IMR-90 (cell line): ENCODE measurements around the gene PRRT2. TPM values are rescaled to one million over a fixed set of nuclear protein-coding genes. Genes with fewer than 3 reads are reported as not detected.
"Not testable (repeated sequence)": the region's sequence is repeated elsewhere in the genome, so short reads cannot be mapped to it uniquely, and the experiment has no call there.

Experiments used
- ATAC-seq: fragments of 200-7000 bp; cut with Tn5 transposase; 2 replicates; pipeline ENCODE4 v1.9.1; 2020; ENCODE audit warnings: low read depth, mild to moderate bottlenecking, moderate library complexity
- BruUV-seq: library from RNA; stranded (reverse); fragments of 400-500 nt; replicated peaks from 2 replicates; lab custom pipeline; 2021; lab: Mats Ljungman, UMichigan
- CTCF ChIA-PET: fragments of 300-600 bp; formaldehyde crosslinking; extraction: SDS; loops from one replicate; lab custom pipeline; 2021; ENCODE audit warnings: antibody characterized with exemption; lab: Yijun Ruan, JAX
- POLR2A ChIA-PET: fragments of 300-600 bp; sonication (Branson Sonifier 250); formaldehyde crosslinking; loops from one replicate; lab custom pipeline; 2022; ENCODE audit warnings: antibody characterized with exemption; ENCODE audit not compliant: unreplicated experiment; lab: Charles Lee
- DNase-seq: peaks from one replicate; pipeline ENCODE4 v3.0.0; 2013
- H2AFZ ChIP-seq: replicated peaks from 2 replicates; pipeline ENCODE3; 2013; ENCODE audit warnings: low read length, mild to moderate bottlenecking; ENCODE audit not compliant: poor library complexity
- H2AK5ac ChIP-seq: 2 replicates; pipeline ENCODE4 v1.6.1; 2013; ENCODE audit warnings: low read depth, low read length, inconsistent platforms
- H2AK9ac ChIP-seq: replicated peaks from 2 replicates; pipeline ENCODE3; 2013; ENCODE audit warnings: mild to moderate bottlenecking, low read depth, low read length, moderate library complexity; ENCODE audit not compliant: poor library complexity
- H2BK120ac ChIP-seq: 2 replicates; pipeline ENCODE4 v1.6.1; 2013; ENCODE audit warnings: low read depth, low read length, inconsistent platforms
- H2BK15ac ChIP-seq: 3 replicates; pipeline ENCODE4 v1.6.1; 2013; ENCODE audit warnings: low read depth, low read length, inconsistent platforms
- H2BK20ac ChIP-seq: 2 replicates; pipeline ENCODE4 v1.6.1; 2013; ENCODE audit warnings: low read depth, mild to moderate bottlenecking, inconsistent platforms, low read length, moderate library complexity
- H2BK5ac ChIP-seq: 2 replicates; pipeline ENCODE4 v1.6.1; 2013; ENCODE audit warnings: mild to moderate bottlenecking, low read depth, low read length, inconsistent platforms; ENCODE audit not compliant: poor library complexity, severe bottlenecking
- H3K14ac ChIP-seq: replicated peaks from 2 replicates; pipeline ENCODE4 v1.6.1; 2013; ENCODE audit warnings: low read depth, low read length, inconsistent platforms
- H3K18ac ChIP-seq: 2 replicates; pipeline ENCODE4 v1.6.1; 2013; ENCODE audit warnings: low read depth, low read length, control low read depth
- H3K23ac ChIP-seq: 2 replicates; pipeline ENCODE4 v1.6.1; 2013; ENCODE audit warnings: low read depth, low read length, inconsistent platforms
- H3K27ac ChIP-seq: 2 replicates; pipeline ENCODE4 v1.5.1; 2013; ENCODE audit warnings: mild to moderate bottlenecking, control low read depth, low read length; ENCODE audit not compliant: insufficient read depth
- H3K27me3 ChIP-seq: 2 replicates; pipeline ENCODE4 v1.6.1; 2013; ENCODE audit warnings: low read length; ENCODE audit not compliant: control insufficient read depth, insufficient read depth
- H3K36me3 ChIP-seq: 2 replicates; pipeline ENCODE4 v1.6.1; 2013; ENCODE audit warnings: low read length, mixed read lengths; ENCODE audit not compliant: control insufficient read depth, insufficient read depth
- H3K4ac ChIP-seq: 2 replicates; pipeline ENCODE4 v1.6.1; 2013; ENCODE audit warnings: low read depth, low read length, inconsistent platforms
- H3K4me1 ChIP-seq: 2 replicates; pipeline ENCODE4 v1.6.1; 2013; ENCODE audit warnings: low read length, mixed read lengths; ENCODE audit not compliant: control insufficient read depth, insufficient read depth
- H3K4me2 ChIP-seq: 2 replicates; pipeline ENCODE4 v1.6.1; 2013; ENCODE audit warnings: low read depth, mild to moderate bottlenecking, control low read depth, low read length, moderate library complexity
- H3K4me3 ChIP-seq: 2 replicates; pipeline ENCODE4 v1.5.1; 2013; ENCODE audit warnings: low read depth, mild to moderate bottlenecking, control low read depth, low read length, moderate library complexity; ENCODE audit not compliant: insufficient read depth
- H3K56ac ChIP-seq: 2 replicates; pipeline ENCODE4 v1.6.1; 2013; ENCODE audit warnings: low read length, inconsistent platforms; ENCODE audit not compliant: insufficient read depth; ENCODE audit errors: extremely low read depth
- H3K79me1 ChIP-seq, 2 experiments: 2 replicates each; pipeline ENCODE4 v1.6.1; 2013; ENCODE audit warnings: low read length in 2 of 2, inconsistent platforms in 1 of 2, low read depth in 1 of 2
- H3K9ac ChIP-seq: 2 replicates; pipeline ENCODE4 v1.6.1; 2013; ENCODE audit warnings: low read depth, low read length, control low read depth
- H3K9me1 ChIP-seq: 2 replicates; pipeline ENCODE4 v1.6.1; 2013; ENCODE audit warnings: low read length, inconsistent platforms; ENCODE audit not compliant: insufficient read depth
- H3K9me3 ChIP-seq: 2 replicates; pipeline ENCODE4 v1.6.1; 2013; ENCODE audit warnings: low read length; ENCODE audit not compliant: control insufficient read depth, insufficient read depth
- H4K20me1 ChIP-seq: 2 replicates; pipeline ENCODE4 v1.6.1; 2013; ENCODE audit warnings: low read length, inconsistent platforms; ENCODE audit not compliant: insufficient read depth
- H4K5ac ChIP-seq: 2 replicates; pipeline ENCODE4 v1.6.1; 2013; ENCODE audit warnings: mild to moderate bottlenecking, low read depth, low read length, control low read depth
- H4K8ac ChIP-seq, 2 experiments: 2 replicates each; pipeline ENCODE4 v1.6.1; 2013; ENCODE audit warnings: low read depth in 2 of 2, low read length in 2 of 2, control low read depth in 1 of 2, inconsistent platforms in 1 of 2
- H4K91ac ChIP-seq: 2 replicates; pipeline ENCODE4 v1.6.1; 2013; ENCODE audit warnings: low read depth, low read length, inconsistent platforms; ENCODE audit not compliant: insufficient read depth
- WGBS, 2 experiments: methylation state at CpG; one replicate each; pipeline versions ENCODE4 v1.1.5 to v1.1.7; 2013; ENCODE audit warnings: missing lambda C conversion rate in 2 of 2; ENCODE audit not compliant: insufficient read length in 1 of 2; ENCODE audit errors: extremely low coverage in 2 of 2; 5-methylcytosine and 5-hydroxymethylcytosine counted together
- dilution Hi-C: fragments of 300-500 bp; cut with HindIII; formaldehyde crosslinking; loops from one replicate; pipeline ENCODE4 v1.14.3; 2018; ENCODE audit warnings: low sequenced_read_pairs; ENCODE audit not compliant: unreplicated experiment
- in situ Hi-C: fragments of 300-500 bp; cut with MboI; formaldehyde crosslinking; loops from 3 replicates; pipeline ENCODE4 v1.14.3; 2019; ENCODE audit warnings: low sequenced_read_pairs, inconsistent platforms, mixed read lengths
- intact Hi-C: fragments of 100-400 bp; cut with micrococcal nuclease; formaldehyde crosslinking; loops from 2 replicates; pipeline ENCODE4 v1.10.0; 2022
- polyA plus RNA-seq, 3 experiments: library from polyadenylated mRNA; depleted of rRNA; stranded (reverse); fragments of >200 nt; gene quantifications; 2 replicates each; pipeline ENCODE4 v1.2.3, GENCODE V29; 2012; ENCODE audit warnings: low replicate concordance in 1 of 3
- total RNA-seq: library from RNA; depleted of rRNA; stranded (reverse); fragments of >200 nt; gene quantifications from 2 replicates; pipeline ENCODE4 v1.2.3, GENCODE V29; 2012

PRRT2 gene
- total and polyA plus RNA-seq, 2 of the 4 experiments (the other 2 are of a cell fraction): 0.90 to 10.5 TPM

- H3K9ac ChIP-seq, H2AFZ ChIP-seq, H4K5ac ChIP-seq, H3K18ac ChIP-seq, H3K27ac ChIP-seq, H2BK15ac ChIP-seq, H2AK9ac ChIP-seq, CTCF ChIA-PET, H3K27me3 ChIP-seq, dilution Hi-C loops, POLR2A ChIA-PET, H2AK5ac ChIP-seq, intact Hi-C loops, BruUV-seq, H3K9me3 ChIP-seq, H3K23ac ChIP-seq, H4K91ac ChIP-seq, H3K4me3 ChIP-seq, H2BK120ac ChIP-seq, H3K4me1 ChIP-seq, H2BK5ac ChIP-seq, H3K4ac ChIP-seq, H3K14ac ChIP-seq, DNase-seq, H4K8ac ChIP-seq, H2BK20ac ChIP-seq, H3K4me2 ChIP-seq, H3K56ac ChIP-seq, in situ Hi-C loops, ATAC-seq: not testable (repeated sequence)
- no CpG with 5 or more reads among the region's 4 CpGs for WGBS, 2 experiments
- Histone ChIP-seq H3K9me1 (peaks cover 14% of the 10 kb centered on the region), H3K79me1 (peaks cover 30 to 65% of the 10 kb centered on the region in 2 experiments), H4K20me1 (peaks cover 23% of the 10 kb centered on the region; the same call in 1 of the 2 replicates), H3K36me3 (peaks cover 56% of the 10 kb centered on the region)
Measured at GRCh38 chr16:29833219-29833618, 21.2 kb downstream of the PRRT2 start.
